ENCODE measurements around the gene SNAP91. TPM values are rescaled to one million over a fixed set of nuclear protein-coding genes. Genes with fewer than 3 reads are reported as not detected.

Gene SNAP91
- total and polyA plus RNA-seq, 2 of the 8 experiments (the other 6 are each of a cell fraction or from before 2014, with no cell fraction given) = 1.3 to 1.5 TPM

DNA sequence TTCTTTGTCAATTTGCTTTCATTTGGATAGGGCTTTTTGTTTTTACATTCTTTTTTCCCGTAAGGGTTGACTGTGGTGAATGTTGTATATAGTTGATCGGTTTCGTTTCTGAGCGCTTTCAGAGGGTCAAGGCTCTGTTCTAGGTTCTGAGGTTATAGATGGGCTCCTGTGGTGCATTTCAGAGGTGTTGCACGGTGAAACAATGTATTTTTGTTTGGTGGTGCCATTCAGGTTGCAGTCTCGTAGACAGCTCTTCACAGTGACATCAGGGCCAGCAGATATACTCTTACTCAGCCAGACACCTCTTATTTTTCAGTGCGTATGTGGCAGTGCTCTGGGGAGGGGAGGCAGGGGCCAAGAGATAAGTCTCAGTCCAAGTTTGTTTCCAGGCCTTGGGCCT lies 72.1 kb downstream of the SNAP91 start (continued):
- TF ChIP-seq KDM1A (IDR thresholded peaks at IDR 0.05; ENCODE audit: borderline replicate concordance, low read length) = no peak
